ENCODE measurements around the gene ABCC1.

DNA sequence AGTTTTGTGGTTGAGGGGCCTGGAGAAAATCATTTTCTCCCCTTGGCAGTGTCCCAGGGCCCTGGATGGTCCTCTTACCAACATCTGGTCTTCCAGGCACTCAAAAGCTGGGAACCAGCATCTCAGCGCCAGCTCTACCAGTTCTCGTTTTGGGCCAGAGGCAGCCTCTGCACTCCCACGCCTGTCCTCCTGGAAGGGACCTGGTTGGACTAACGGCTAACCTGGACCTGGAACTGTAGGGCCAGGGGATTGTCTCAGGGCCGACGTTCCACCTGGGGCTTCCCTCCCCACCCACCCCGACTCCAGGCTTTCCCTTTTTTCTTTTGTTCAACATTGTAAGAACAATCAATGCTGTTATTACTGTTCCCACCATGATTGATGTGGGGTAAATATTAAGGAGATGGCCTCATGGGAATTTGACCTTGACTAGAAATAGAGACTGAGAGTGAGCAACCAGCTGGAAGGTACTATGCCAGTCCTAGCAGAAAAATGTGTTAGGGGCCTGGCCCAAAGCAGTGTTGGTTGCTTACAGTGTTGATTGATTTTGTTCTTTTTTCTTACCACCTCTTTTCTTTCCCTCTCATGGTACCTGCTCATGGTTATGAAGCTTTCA, 192.5 kb downstream of the ABCC1 start:
- TF ChIP-seq, protein P1, sequence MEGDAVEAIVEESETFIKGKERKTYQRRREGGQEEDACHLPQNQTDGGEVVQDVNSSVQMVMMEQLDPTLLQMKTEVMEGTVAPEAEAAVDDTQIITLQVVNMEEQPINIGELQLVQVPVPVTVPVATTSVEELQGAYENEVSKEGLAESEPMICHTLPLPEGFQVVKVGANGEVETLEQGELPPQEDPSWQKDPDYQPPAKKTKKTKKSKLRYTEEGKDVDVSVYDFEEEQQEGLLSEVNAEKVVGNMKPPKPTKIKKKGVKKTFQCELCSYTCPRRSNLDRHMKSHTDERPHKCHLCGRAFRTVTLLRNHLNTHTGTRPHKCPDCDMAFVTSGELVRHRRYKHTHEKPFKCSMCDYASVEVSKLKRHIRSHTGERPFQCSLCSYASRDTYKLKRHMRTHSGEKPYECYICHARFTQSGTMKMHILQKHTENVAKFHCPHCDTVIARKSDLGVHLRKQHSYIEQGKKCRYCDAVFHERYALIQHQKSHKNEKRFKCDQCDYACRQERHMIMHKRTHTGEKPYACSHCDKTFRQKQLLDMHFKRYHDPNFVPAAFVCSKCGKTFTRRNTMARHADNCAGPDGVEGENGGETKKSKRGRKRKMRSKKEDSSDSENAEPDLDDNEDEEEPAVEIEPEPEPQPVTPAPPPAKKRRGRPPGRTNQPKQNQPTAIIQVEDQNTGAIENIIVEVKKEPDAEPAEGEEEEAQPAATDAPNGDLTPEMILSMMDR (IDR thresholded peaks at IDR 0.05; ENCODE audit: insufficient read depth, low read length, poor library complexity, severe bottlenecking) = no peak
- no peak for TF ChIP-seq EZH2phosphoT487 (conservative IDR thresholded peaks at IDR 0.05; ENCODE audit: low read length)

All from SU-DHL-6 (cell line).